ENCODE measurements around the gene ADPGK. TPM values are rescaled to one million over a fixed set of nuclear protein-coding genes. Genes with fewer than 3 reads are reported as not detected.
"Not testable (repeated sequence)": the region's sequence is repeated elsewhere in the genome, so short reads cannot be mapped to it uniquely, and the experiment has no call there.

The ADPGK gene
- total and polyA plus RNA-seq, 12 donors = 27.7 to 97.1 (median 46.5) TPM

- TF ChIP-seq CTCF (IDR thresholded peaks at IDR 0.05) = no peak
- no peak for TF ChIP-seq POLR2A (IDR thresholded peaks at IDR 0.05)
- no peaks in the 10 kb centered on the region for H3K27me3 ChIP-seq
- H3K9me3 ChIP-seq (replicated peaks in 1 of 3) = no peaks in the 10 kb centered on the region
- no peak overlapping the region for H3K4me3 ChIP-seq
- no peaks in the 10 kb centered on the region for H3K4me1 ChIP-seq (replicated peaks in 1 of 2)
- intact Hi-C loops (cut with DNase I) = no loop called here
- no peaks in the 10 kb centered on the region for H3K36me3 ChIP-seq (replicated peaks in 1 of 2)
- H3K27ac ChIP-seq = no peak overlapping the region
- no peak for DNase-seq
- WGBS, 4 donors = 77 to 86% (median 82%) methylated on average over 3 of the region's 3 CpGs
Measured at GRCh38 chr15:72725446-72725845, 58.1 kb downstream of the ADPGK start.

GRCh38 chr15:72724028-72724427 is 59.5 kb downstream of the ADPGK start:
- no peak for TF ChIP-seq CTCF (IDR thresholded peaks at IDR 0.05)
- no peak for TF ChIP-seq POLR2A (IDR thresholded peaks at IDR 0.05)
- H3K36me3 ChIP-seq (replicated peaks in 1 of 2) = no peaks in the 10 kb centered on the region
- H3K9me3 ChIP-seq (replicated peaks in 1 of 3) = no peaks in the 10 kb centered on the region
- H3K27me3 ChIP-seq = no peaks in the 10 kb centered on the region
- WGBS, 4 donors = 45 to 57% (median 50%) methylated on average over 1 of the region's 1 CpG
- intact Hi-C loops (cut with DNase I) = no loop called here
- H3K27ac ChIP-seq = no peak overlapping the region
- no peak for DNase-seq
- no peak overlapping the region for H3K4me3 ChIP-seq
- no peaks in the 10 kb centered on the region for H3K4me1 ChIP-seq (replicated peaks in 1 of 2)

- Histone ChIP-seq H3K36me3 (replicated peaks in 1 of 2) (peaks cover 0 to 6% of the 10 kb centered on the region in 2 donors), H3K9me3 (replicated peaks in 1 of 3) (no peaks in the 10 kb centered on the region), H3K27me3 (no peaks in the 10 kb centered on the region), H3K4me1 (replicated peaks in 1 of 2) (no peaks in the 10 kb centered on the region), H3K27ac (no peak overlapping the region), H3K4me3 (no peak overlapping the region)
- TF ChIP-seq CTCF (IDR thresholded peaks at IDR 0.05) = peak; percentile 39 to 65 (median 60)
- TF ChIP-seq POLR2A (IDR thresholded peaks at IDR 0.05) = no peak
- WGBS, 4 donors = 42 to 59% (median 52%) methylated on average over 3 of the region's 3 CpGs
- peak; percentile 31 to 74 (median 42) for DNase-seq
- intact Hi-C loops (cut with DNase I) = no loop called here
Measured at GRCh38 chr15:72722071-72722696, 61.4 kb downstream of the ADPGK start.

- H3K27ac ChIP-seq; H3K9me3 ChIP-seq (replicated peaks in 1 of 3); H3K27me3 ChIP-seq; DNase-seq; H3K4me1 ChIP-seq (replicated peaks in 1 of 2); intact Hi-C loops (cut with DNase I); H3K4me3 ChIP-seq: not testable (repeated sequence)
- peaks cover 0 to 11% of the 10 kb centered on the region in 2 donors for H3K36me3 ChIP-seq (replicated peaks in 1 of 2)
- 83 to 89% (median 85%) methylated on average over 8 of the region's 8 CpGs for WGBS, 4 donors
Measured at GRCh38 chr15:72708551-72709303, 74.8 kb downstream of the ADPGK start.
